ENCODE measurements around the gene HOXB9. TPM values are rescaled to one million over a fixed set of nuclear protein-coding genes. Genes with fewer than 3 reads are reported as not detected.
A peak's percentile ranks its signal among the peaks of the same experiment; 100 is the strongest.

The HOXB9 gene
- total and polyA plus RNA-seq, 8 donors: 0.09 to 0.61 (median 0.15) TPM; not detected in 2

DNA sequence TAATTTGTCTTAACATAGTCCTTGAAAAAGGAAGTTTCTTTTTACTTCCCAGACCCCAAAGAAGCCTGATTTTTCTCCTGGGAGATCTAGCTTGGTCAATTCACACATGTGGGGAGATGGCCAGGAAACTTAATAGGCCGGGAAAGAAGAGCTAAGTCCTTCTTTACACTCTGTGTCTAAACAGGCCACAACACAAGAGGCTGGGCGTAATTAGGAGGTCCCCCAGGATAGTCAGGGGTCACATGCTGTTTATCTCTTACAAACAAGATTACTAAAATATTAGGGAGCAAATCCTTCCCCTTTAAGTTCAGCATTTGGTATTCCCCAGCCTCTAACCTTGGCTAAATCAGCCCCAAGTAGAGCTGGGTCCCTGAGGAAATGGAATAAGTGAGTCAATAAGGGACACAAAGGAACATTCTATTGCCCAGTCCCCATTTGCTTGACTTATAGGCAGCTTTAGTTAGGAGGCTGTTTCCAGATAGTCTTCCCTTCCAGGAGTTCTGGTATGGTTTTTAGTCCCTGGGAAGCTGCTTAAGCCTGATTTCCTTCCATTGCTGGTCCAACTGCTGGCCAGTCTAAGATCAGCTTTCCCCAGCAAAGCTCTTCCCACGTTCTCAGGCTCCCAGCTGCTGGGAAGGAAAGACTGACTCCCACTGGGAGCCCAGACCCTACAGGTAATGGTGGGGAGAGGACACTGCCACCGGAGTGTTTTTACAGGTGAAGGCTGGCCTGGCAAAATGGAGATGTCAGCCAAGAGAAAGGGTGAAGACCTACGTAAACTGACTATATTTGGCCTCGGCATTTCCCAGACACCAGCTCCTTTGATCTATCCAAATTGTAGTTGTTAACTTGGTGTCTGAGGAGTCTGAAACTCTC is 14.1 kb upstream of the HOXB9 start:
- TF ChIP-seq, protein P1, sequence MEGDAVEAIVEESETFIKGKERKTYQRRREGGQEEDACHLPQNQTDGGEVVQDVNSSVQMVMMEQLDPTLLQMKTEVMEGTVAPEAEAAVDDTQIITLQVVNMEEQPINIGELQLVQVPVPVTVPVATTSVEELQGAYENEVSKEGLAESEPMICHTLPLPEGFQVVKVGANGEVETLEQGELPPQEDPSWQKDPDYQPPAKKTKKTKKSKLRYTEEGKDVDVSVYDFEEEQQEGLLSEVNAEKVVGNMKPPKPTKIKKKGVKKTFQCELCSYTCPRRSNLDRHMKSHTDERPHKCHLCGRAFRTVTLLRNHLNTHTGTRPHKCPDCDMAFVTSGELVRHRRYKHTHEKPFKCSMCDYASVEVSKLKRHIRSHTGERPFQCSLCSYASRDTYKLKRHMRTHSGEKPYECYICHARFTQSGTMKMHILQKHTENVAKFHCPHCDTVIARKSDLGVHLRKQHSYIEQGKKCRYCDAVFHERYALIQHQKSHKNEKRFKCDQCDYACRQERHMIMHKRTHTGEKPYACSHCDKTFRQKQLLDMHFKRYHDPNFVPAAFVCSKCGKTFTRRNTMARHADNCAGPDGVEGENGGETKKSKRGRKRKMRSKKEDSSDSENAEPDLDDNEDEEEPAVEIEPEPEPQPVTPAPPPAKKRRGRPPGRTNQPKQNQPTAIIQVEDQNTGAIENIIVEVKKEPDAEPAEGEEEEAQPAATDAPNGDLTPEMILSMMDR (IDR thresholded peaks at IDR 0.05): no peak
- H3K9me3 ChIP-seq: no peaks in the 10 kb centered on the region
- DNase-seq: no peak
- ATAC-seq: no peak
- H3K27ac ChIP-seq: no peak overlapping the region
- intact Hi-C loops (cut with DNase I): no loop called here
- H3K4me1 ChIP-seq: no peaks in the 10 kb centered on the region
- no peak overlapping the region for H3K4me3 ChIP-seq
- H3K27me3 ChIP-seq: peaks cover 99 to 100% of the 10 kb centered on the region in 2 donors
- H3K36me3 ChIP-seq: no peaks in the 10 kb centered on the region

DNA sequence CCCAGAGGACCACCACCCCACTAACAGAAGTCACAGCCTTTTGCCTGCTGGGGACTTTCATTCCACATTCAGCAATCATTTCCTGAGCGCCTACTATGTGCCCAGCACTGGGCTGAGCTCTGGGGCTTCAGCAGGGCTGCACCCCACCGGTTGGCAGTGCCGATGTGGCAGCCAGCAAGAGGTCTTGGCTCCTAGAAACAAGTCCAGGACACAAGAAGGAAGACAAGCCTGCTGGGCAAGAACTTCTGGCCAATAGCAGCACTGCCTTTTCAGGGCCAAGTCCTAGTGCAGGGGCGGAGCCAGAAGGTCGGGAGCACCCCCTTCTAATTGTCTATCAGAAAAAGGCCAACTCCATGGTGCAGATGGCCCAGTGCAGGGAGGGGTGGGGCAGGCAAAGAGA is 13.0 kb upstream of the HOXB9 start:
- no peaks in the 10 kb centered on the region for H3K36me3 ChIP-seq
- intact Hi-C loops (cut with DNase I): no loop called here
- no peak overlapping the region for H3K27ac ChIP-seq
- no peak overlapping the region for H3K4me3 ChIP-seq
- ATAC-seq (no peak), DNase-seq (no peak)
- peaks cover 100% of the 10 kb centered on the region in 2 donors for H3K27me3 ChIP-seq
- no peaks in the 10 kb centered on the region for H3K9me3 ChIP-seq
- no peaks in the 10 kb centered on the region for H3K4me1 ChIP-seq
- TF ChIP-seq, protein P1 (IDR thresholded peaks at IDR 0.05): no peak

DNA sequence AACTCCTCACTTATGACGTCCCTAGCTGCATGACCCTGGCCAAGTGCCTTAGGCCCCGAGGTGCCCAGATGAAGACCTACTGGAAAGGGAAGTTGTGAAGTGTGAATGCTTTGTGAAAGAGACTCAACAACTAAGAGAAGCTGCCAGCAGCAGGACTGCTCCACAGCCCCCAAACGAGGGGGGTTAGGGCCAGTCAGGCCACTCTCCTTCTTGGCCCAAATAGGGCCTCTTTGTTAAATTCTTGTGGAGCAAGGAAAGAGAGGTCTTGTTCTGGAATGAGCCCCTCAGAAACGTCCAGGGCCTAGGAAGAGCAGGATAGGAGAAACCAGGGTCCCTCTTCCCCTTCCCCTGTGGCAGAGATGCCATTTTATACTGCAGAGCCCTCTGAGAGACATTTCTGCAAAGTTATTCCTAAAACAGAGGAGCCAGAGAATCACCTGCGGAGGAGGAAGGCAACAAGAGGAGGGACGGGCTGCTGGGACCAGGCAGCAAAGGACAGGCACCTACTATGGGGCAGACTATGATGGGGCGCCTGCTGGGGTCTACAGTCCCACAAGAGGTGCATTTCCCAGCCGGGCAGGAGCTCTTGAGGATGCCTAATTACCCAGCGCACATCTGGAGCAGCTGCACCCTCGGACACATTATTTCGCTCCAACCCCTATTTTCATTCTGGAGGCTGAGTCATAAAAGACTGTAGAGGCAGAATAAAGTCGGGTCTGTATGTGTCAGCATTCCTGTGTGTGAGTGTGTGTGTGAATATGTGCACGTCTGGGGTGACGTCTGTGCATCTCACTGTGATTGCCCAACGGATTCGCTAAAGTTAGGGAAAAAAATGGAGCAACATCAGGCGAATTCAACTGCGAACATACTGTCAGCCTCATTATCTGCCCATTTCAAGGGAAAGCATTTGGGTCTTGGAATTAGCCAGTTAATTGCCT is 11.4 kb upstream of the HOXB9 start:
- DNase-seq (no peak), ATAC-seq (no peak)
- Histone ChIP-seq H3K36me3 (no peaks in the 10 kb centered on the region), H3K9me3 (no peaks in the 10 kb centered on the region), H3K4me3 (no peak overlapping the region), H3K4me1 (no peaks in the 10 kb centered on the region), H3K27me3 (peaks cover 100% of the 10 kb centered on the region in 2 donors), H3K27ac (no peak overlapping the region)
- intact Hi-C loops (cut with DNase I): no loop called here
- TF ChIP-seq, protein P1 (IDR thresholded peaks at IDR 0.05): no peak

DNA sequence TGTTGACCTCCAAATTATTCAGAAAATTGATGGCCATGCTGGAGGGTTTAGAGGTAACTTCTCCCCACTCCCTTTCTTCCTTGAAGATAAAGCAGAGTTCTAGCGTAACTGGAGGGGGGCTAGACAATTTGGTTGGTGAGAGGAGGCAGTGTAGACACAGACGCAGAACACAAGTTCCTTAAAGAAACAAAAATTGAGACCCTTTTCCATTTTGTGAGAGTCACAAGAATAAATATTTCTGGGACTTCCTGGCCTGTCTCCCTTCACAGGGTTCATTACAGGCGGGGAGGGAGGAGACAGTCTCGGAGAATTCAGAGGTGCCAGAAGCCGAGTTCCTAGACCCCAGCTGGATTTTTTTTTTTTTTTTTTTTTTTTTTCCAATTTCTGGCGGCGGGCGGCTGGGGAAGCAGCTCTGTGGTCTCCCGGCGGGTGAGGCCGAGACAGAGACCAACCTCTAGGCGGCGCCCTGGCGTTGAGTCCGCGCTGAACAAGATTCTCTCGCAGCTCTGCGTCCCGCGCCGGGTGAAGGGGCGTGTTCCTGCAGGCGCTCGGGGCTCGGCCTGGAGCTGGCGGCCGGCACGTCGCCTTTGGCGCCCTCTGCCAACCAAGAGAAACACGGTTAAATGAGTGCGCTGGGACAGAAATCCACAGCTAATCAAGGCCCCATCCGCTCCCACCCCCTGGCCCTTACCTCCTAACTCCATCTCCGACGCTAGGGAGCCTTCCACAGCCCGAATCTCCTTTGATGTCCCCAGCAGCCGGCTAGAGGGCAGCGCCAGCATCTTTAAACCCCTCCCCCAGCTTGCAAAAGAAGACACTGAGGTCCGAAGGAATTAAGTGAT is 10.2 kb upstream of the HOXB9 start:
- intact Hi-C loops (cut with DNase I): no loop called here
- no peaks in the 10 kb centered on the region for H3K4me1 ChIP-seq
- H3K36me3 ChIP-seq: no peaks in the 10 kb centered on the region
- H3K9me3 ChIP-seq: no peaks in the 10 kb centered on the region
- no peak overlapping the region for H3K4me3 ChIP-seq
- ATAC-seq (peak; percentile 78), DNase-seq (peak; percentile 53 to 83 (median 71))
- TF ChIP-seq, protein P1 (IDR thresholded peaks at IDR 0.05): peak; percentile 23 to 32
- H3K27me3 ChIP-seq: peaks cover 99 to 100% of the 10 kb centered on the region in 2 donors
- H3K27ac ChIP-seq: no peak overlapping the region
